Effector CD4-positive, alpha-beta T cell (primary cell): ENCODE measurements around the gene ADARB2.
"Not testable (repeated sequence)": the region's sequence is repeated elsewhere in the genome, so short reads cannot be mapped to it uniquely, and the experiment has no call there.

Experiments
- DNase-seq: peaks from one replicate; pipeline ENCODE4 v3.0.0-alpha.2; 2020

The ADARB2 gene

DNA sequence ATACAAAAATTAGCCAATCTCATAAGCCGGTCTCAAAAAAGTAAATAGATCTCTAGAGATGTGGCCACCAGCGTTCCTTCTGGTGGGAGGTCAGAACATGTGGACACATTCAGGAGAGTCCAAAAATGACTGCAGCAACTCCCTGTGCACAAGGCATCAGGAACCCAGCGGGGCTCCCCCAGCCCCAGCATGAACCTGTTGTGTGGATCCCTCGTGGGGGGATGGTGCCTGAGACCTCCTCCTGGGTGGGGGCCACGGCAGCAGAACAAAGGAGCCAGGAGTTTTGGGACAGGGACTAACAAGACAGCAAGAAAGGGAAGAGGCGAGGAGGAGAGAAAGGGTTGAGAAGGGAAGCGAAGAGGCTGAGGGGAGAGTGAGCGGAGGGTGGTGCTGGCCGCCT is 559.4 kb downstream of the ADARB2 start:
- no peak for DNase-seq

GRCh38 chr10:1175956-1176565 is 561.3 kb downstream of the ADARB2 start:
- DNase-seq: no peak

- no peak for DNase-seq
Observed at GRCh38 chr10:1174022-1174421, 563.3 kb downstream of the ADARB2 start.

DNA sequence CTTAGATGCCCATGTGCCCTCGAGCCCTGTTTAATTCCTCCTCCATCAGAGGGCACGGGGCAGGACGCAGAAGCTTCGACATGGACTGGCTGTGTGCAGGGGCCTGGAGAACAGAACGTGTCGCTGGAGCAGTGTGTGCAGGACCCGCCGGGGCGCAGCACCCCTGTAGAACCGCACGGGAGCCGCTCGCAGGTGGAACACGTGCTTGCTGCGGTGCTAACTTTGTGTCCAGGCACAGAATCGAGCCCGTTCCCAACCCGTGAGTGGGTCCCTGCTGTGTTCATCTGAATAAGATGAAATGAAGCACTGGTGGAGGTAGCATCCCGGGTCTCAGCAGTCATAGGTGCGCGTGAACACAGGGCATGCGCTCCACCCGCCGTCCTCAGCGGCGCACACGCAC is 564.2 kb downstream of the ADARB2 start:
- no peak for DNase-seq

DNA sequence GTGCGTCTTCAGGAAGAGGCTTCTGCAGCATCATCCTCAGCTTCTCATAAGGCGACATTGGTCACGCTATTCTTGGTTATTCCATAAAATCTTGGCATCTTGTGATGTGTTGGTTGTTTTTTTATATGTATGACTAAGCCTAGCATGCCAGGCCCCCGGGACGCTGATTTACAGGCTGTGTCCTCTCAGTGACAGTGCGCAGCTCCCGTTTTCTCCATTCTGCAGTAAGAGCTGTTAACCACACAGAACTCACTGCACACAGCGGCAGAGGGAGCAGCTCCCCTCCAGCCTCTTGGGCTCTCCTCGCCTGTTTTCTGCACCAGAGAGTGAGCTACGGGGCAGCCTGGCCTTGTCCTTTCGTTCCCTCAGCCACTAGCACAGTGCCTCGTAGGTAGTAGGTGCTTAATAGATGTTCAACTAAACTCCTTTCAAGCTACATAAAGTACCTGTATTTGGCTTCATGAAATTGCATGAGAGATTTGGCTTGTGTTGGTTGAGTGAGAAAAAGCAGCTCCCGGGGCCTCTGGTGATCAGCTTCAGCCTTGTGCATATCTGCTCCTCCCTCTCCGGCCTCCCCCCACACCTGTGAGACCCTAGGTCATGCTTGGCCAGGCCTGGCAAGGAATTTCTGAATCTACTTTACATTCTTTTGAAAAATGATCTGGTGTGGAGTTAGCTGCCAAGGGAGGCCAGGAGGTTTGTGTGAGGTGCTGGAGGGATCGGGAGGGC is 564.9 kb downstream of the ADARB2 start:
- DNase-seq: no peak

DNA sequence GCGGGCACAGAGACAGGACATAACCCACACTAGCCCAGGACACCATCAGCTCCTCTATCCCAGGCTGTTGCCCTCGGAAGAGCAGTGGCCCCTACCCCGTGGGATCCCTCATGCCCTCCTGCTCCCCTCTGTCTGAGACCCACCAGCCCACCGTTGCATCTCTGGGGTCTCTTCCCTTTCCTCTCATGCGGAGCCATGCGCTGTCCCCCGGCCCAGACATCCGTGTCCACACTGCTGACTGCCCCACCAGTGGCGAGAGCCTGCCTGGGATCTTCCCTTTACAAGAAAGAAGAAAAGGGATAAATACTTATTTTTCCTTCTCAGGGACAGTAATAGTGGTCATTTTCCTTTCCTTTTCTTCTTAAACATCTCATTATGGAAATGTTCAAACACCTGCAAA is 565.7 kb downstream of the ADARB2 start:
- no peak for DNase-seq

DNA sequence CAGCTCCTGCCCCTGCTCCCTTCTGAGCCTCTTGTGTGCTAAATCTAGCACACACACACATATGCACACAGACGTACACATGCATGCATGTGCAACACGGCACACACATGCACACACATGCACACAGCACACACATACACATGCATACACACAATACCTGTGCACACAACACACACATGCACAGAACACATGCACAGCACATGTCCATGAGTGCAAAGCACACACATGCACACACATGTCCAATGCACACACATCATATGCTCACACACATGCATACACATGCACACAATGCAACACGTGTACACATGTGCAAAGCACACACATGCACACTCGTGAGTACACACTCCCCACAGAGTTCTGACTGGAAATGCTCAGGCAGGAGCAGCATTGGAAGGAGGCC is 566.1 kb downstream of the ADARB2 start:
- no peak for DNase-seq

- DNase-seq: no peak
Observed at GRCh38 chr10:1170867-1171180, 566.5 kb downstream of the ADARB2 start.

GRCh38 chr10:1169981-1170866 is 567.1 kb downstream of the ADARB2 start:
- DNase-seq: no peak

GRCh38 chr10:1169186-1169885 is 568.0 kb downstream of the ADARB2 start:
- DNase-seq: no peak

DNA sequence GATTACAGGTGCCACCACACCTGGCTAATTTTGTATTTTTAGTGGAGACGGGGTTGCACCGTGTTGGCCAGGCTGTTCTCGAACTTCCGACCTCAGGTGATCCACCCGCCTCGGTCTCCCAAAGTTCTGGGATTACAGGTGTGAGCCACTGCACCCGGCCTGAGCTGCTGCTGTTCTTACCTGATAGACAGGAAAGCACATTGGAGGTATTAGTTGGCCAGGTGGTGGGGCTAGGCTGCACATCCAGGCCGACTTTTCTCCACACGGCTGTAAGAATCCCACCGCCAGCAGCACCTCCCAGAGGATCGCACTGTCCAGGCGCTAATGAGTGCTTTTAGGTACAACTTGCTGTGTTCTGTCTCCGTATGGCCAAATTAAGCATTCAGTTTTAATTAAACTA is 568.6 kb downstream of the ADARB2 start:
- DNase-seq: no peak

GRCh38 chr10:1166828-1167275 is 570.5 kb downstream of the ADARB2 start:
- no peak for DNase-seq

DNA sequence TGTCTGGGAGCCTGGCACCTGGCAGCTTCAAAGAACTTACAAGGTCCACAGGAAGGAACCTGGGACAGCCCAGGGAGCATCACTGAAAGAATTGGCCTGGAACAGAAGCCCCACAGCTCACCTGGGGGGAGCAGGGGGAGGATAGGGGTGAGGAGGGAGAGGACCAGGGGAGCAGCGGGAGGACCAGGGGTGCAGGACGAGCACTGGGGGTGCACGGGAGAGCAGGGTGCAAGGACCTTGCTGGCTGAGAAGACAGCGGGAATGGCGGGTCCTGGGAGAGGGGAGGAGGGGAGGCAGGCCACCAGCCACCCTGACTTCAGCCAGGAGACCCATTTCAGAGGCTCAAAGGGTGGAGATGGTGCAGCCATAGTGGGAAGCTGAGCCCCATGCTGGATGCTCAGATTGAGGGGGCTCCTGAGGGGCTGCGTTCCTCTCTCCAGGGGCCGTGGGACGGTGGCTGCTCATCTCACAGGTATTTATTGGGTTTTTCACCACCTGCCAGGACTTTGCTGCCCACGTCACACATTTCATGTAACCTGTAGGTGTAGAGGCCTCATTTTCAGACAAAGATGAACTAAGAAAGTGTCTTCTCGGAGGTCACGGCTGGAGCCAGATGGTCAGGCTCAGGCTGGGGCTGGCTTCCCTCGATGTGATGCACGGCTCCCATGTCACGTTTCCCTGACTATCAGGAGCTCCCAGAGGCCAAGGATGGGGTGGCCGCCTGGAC is 571.1 kb downstream of the ADARB2 start:
- DNase-seq: no peak

DNA sequence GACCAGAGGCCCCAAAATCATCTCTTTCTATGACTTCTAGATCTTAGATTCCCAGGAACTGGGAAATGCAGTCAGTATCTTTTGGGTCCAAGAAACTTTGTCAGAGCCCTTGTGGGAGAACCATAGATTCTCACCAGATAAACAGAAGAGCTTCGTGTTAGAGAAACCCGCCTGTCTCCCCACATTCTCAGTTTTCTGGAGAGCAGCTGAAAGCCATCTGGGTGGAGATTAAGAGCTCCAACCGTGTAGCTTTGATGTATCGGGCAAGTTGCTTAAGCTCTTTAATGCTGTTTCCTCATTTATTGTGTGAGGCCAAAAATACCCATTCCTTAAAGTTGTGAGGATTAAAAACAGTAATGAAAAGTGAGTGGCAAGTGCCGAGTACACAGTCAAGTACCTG is 573.5 kb downstream of the ADARB2 start:
- DNase-seq: no peak

GRCh38 chr10:1163204-1163660 is 574.1 kb downstream of the ADARB2 start:
- no peak for DNase-seq

GRCh38 chr10:1162481-1163203 is 574.7 kb downstream of the ADARB2 start:
- DNase-seq: no peak

DNA sequence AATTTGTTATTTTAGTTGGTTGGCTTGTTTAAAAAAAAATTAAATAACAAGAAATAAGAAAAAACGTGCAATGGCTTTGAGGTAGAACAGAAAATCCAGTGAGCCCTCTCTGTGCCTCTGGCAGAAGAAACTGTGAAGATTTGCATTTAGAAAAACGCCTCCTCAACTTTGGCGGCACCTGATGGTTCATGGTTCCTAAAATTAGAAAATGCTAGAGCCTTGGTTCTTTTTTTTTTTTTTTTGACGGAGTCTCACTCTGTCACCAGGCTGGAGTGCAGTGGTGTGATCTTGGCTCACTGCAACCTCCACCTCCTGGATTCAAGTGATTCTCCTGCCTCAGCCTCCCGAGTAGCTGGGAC is 576.0 kb downstream of the ADARB2 start:
- DNase-seq: not testable (repeated sequence)

- no peak for DNase-seq
Observed at GRCh38 chr10:1160561-1161314, 576.6 kb downstream of the ADARB2 start.

DNA sequence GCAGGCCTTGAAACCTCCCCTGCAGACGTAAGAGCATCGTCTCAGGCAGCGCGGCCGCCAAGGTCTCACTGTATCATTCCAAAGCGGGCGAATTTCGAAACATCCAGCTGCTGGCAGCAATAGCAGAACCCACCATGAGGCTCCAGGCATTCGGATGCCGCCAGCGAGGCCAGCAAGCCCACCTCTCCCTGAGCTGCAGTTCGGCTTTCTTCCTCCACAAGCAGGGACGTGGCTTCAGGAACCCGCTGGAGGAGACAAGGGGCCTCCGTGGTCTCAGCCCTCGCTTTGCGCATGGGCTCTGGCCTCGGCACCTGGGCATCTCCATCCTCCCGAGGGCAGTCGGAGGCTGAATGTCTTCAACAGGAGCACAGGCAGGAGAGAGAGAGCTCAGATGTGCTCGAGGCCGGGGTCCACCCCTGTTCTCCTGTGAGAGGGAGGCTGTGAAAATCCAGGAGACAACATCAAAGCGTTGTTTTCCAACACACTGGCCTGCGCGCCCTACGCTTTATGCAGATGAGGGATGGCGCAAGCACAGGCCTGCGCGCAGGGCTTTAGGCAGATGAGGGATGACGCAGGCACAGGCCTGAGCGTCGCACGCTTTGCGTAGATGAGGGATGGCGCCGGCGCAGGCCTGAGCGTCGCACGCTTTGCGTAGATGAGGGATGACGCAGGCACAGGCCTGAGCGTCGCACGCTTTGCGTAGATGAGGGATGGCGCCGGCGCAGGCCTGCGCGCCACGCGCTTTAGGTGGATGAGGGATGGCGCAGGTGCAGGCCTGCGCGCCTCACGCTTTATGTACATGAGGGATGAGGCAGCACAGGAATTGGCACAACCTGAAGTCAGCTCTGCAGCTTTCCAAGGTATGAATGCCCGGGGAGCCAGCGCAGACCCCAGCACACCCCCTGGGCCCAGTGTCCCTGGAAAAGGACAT is 577.9 kb downstream of the ADARB2 start:
- DNase-seq: no peak

GRCh38 chr10:1158536-1158935 is 578.8 kb downstream of the ADARB2 start:
- DNase-seq: not testable (repeated sequence)
